Frontal cortex (tissue), 4 donors: Measurements from ENCODE around the gene GALNT17. TPM values are rescaled to one million over a fixed set of nuclear protein-coding genes. Genes with fewer than 3 reads are reported as not detected.
"Not testable (repeated sequence)": the region's sequence is repeated elsewhere in the genome, so short reads cannot be mapped to it uniquely, and the experiment has no call there.

Source experiments
- DNase-seq, 2 donors: peaks; one replicate each; pipeline ENCODE4 v3.0.0; 2012; ENCODE audit warnings: low spot score in 2 of 2
- FAIRE-seq: peaks from 2 replicates; lab custom pipeline; 2012; peaks lifted over from hg19 to GRCh38; lab: Jason Lieb, UNC
- total RNA-seq: library from RNA; depleted of rRNA; stranded (reverse); fragments of >200 nt; gene quantifications from one replicate; pipeline ENCODE4 v1.2.3, GENCODE V29; 2014
- donor health status: control.
- donor health status: control.
- donor health status: control.

GALNT17 gene
- total RNA-seq, 1 donor from 2014 or later = 26.5 TPM

- FAIRE-seq (no peak), DNase-seq (no peak)
Measured at GRCh38 chr7:71695186-71695585, 563.2 kb downstream of the GALNT17 start.

- FAIRE-seq = no peak
- DNase-seq = no peak
Measured at GRCh38 chr7:71696511-71696910, 564.6 kb downstream of the GALNT17 start.

- FAIRE-seq = no peak
- DNase-seq = no peak
Measured at GRCh38 chr7:71697400-71697799, 565.5 kb downstream of the GALNT17 start.

GRCh38 chr7:71705217-71705616 lies 573.3 kb downstream of the GALNT17 start:
- FAIRE-seq = no peak
- DNase-seq = no peak

- DNase-seq (no peak), FAIRE-seq (no peak)
Measured at GRCh38 chr7:71705901-71706596, 574.1 kb downstream of the GALNT17 start.

- DNase-seq (no peak), FAIRE-seq (no peak)
Measured at GRCh38 chr7:71706597-71706975, 574.6 kb downstream of the GALNT17 start.

- no peak for FAIRE-seq
- no peak for DNase-seq
Measured at GRCh38 chr7:71707041-71707440, 575.1 kb downstream of the GALNT17 start.

- FAIRE-seq (no peak), DNase-seq (no peak)
Measured at GRCh38 chr7:71708710-71709109, 576.8 kb downstream of the GALNT17 start.

- FAIRE-seq = no peak
- DNase-seq = no peak
Measured at GRCh38 chr7:71710442-71710841, 578.5 kb downstream of the GALNT17 start.

GRCh38 chr7:71712653-71713180 lies 580.8 kb downstream of the GALNT17 start:
- no peak for FAIRE-seq
- DNase-seq = no peak

GRCh38 chr7:71716690-71717089 lies 584.7 kb downstream of the GALNT17 start:
- FAIRE-seq (no peak), DNase-seq (no peak)

- FAIRE-seq = no peak
- DNase-seq = no peak
Measured at GRCh38 chr7:71718563-71718962, 586.6 kb downstream of the GALNT17 start.

- no peak for DNase-seq
- no peak for FAIRE-seq
Measured at GRCh38 chr7:71721742-71722141, 589.8 kb downstream of the GALNT17 start.

GRCh38 chr7:71723859-71724258 lies 591.9 kb downstream of the GALNT17 start:
- no peak for DNase-seq
- FAIRE-seq = no peak

- DNase-seq (no peak), FAIRE-seq (no peak)
Measured at GRCh38 chr7:71727347-71727746, 595.4 kb downstream of the GALNT17 start.

GRCh38 chr7:71731740-71732139 lies 599.8 kb downstream of the GALNT17 start:
- FAIRE-seq = no peak

GRCh38 chr7:71733107-71733870 lies 601.3 kb downstream of the GALNT17 start:
- FAIRE-seq = no peak

More at GRCh38 chr7:71731740-71732139, 599.8 kb downstream of the GALNT17 start:
- DNase-seq = no peak

GRCh38 chr7:71735961-71736556 lies 604.1 kb downstream of the GALNT17 start:
- peak; percentile 49 to 54 for DNase-seq
- no peak for FAIRE-seq

More at GRCh38 chr7:71733107-71733870, 601.3 kb downstream of the GALNT17 start:
- peak; percentile 54 to 75 for DNase-seq

- not testable (repeated sequence) for DNase-seq, FAIRE-seq
Measured at GRCh38 chr7:71737931-71738540, 606.1 kb downstream of the GALNT17 start.

GRCh38 chr7:71739520-71740173 lies 607.7 kb downstream of the GALNT17 start:
- DNase-seq (no peak), FAIRE-seq (no peak)
